Amniotic epithelial cell (primary cell): ENCODE results near the gene HHLA2.
A peak's percentile ranks its signal among the peaks of the same experiment; 100 is the strongest.

Experiments
- DNase-seq: peaks from one replicate; pipeline ENCODE4 v3.0.0-alpha.2; 2010; ENCODE audit warnings: low read depth

The HHLA2 gene

GRCh38 chr3:108300103-108300849 lies 3.9 kb downstream of the HHLA2 start:
- DNase-seq = no peak

- DNase-seq = no peak
Measured at GRCh38 chr3:108301695-108302404, 5.5 kb downstream of the HHLA2 start.

DNA sequence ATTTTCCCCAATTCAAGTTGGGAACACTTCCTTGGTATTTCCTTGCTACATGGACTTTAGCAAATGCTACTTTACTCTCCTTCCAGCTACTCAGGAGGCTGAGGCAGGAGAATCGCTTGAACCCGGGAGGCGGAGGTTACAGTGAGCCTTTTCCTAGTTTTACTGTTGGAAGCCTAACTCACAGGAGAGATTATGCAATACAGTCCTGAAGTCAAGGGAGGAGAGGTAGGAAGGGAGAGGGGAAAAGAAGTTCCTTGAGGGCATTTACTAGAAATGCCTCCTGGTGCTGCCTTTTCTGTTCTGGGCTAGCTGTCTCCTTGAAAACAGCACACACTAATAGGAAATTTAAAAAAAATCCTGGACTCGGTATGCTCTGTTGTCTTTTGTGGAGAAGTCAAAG lies 6.2 kb downstream of the HHLA2 start:
- DNase-seq = no peak

GRCh38 chr3:108305484-108306172 lies 9.3 kb downstream of the HHLA2 start:
- DNase-seq = no peak

GRCh38 chr3:108311797-108312196 lies 15.4 kb downstream of the HHLA2 start:
- peak; percentile 49 for DNase-seq

DNA sequence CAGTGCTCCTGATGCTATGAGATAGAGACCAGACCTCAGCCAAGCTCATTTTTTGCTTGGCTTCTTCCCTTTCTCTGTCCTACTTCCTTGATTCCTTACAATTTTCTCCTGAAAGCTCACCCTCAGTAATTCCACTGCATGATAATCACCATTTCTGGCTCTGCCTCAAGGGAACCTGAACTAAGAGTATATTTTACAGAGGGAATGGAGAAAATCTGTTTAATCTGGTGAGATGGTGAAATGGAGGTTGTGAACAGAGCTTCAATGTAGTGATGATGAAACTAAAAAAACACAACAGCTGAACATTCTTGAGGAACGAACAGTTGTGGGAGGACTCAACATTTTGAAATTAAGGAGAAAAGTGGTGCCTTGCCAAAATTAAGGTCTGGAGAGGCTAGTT lies 16.3 kb downstream of the HHLA2 start:
- DNase-seq = peak; percentile 11

- no peak for DNase-seq
Measured at GRCh38 chr3:108315767-108316301, 19.5 kb downstream of the HHLA2 start.

GRCh38 chr3:108319428-108320082 lies 23.2 kb downstream of the HHLA2 start:
- DNase-seq = no peak

DNA sequence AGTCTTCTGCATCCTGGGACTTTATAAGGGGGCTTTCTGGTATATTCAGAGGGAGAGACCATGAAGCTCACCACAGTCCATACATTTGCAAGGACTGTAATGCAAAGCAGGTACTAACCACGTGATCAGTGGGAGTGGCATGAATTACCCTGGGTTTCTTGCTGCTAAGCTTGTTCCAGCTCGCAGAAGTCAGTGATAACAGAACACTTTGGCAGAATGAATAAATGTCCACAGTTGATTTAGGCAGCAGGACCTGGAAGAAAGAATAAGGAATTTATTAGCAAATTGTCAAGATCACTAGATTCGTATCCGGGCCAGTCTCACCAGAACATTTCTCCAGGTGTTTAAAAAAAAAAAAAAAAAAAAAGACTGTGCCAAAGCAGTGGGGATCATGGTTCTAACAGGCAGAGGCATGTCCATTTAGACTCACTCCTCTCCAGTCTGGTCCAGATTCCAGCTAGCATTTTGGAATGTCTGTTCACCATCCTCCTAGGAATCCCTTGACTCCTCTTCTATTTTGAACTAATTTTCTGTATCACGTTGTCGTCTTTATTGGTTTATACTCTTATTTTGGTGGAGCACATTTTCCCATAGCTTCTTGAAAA lies 24.5 kb downstream of the HHLA2 start:
- DNase-seq = no peak

DNA sequence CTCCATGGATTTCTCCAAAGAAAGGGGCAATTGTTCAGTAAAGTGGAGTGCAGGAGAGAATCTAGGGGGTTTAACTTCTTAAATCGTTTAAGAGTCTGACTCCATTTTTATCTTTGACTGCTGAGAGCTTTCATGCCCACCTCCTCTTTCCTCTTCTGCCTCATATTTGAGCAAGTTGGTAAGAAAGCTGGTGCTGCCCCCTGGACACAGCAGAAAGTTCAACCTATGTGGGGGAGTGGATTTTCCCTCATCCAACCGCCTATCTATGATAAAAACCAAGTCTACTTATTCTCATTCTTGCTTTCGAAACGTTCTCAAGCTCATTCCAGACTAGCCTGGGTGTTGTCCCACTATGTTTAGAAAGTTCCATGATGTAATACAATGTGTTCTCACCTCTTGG lies 26.0 kb downstream of the HHLA2 start:
- DNase-seq = no peak

DNA sequence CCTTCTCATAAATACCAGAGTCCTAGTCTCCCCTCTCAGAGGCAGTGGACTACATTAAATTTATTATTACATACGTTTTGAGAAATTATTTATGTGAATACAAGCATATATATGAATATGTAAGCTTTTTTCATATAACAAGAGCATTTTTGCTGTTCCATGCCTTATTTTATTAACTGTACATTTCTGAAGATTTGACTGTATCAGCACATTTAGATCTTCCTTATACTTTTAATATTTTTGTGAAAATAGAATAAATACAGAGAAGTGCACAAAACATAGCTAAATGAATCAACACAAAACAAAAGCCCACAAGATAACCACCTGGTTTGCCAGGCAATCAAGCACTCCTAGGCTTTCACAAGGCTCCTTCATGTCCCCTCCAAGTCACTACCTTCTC lies 27.8 kb downstream of the HHLA2 start:
- DNase-seq = no peak

GRCh38 chr3:108327168-108327567 lies 30.8 kb downstream of the HHLA2 start:
- no peak for DNase-seq

DNA sequence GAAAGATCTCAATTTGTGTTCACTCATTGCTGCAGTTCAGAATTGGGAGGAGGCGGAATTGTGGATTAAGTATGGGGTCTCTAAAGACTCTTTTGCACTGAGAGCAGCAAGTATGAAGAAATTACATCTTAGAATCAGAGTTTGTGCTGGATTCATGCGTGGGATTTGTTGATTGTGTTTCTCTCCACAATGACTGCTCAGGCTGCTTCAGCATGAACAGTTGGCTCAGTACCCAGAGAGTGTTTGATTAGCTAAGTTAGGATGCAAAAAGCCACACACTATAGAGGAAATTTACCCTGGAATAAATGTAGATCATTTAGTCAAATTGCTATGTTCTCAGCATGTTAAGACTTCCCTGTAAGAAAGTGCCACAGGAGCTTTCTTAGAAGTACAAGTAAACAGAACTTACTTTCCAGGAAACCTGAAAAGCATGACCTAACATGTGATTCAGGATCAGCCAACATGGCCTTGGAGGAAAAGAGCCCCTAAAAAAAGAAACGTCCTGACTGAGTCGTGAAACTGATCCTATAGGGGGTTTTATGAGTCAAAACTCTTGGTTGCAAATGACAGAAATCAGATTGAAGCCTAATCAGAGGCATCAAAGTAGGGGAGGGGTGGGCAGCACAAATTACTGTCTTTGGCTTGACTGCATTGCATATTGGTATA lies 32.6 kb downstream of the HHLA2 start:
- no peak for DNase-seq

DNA sequence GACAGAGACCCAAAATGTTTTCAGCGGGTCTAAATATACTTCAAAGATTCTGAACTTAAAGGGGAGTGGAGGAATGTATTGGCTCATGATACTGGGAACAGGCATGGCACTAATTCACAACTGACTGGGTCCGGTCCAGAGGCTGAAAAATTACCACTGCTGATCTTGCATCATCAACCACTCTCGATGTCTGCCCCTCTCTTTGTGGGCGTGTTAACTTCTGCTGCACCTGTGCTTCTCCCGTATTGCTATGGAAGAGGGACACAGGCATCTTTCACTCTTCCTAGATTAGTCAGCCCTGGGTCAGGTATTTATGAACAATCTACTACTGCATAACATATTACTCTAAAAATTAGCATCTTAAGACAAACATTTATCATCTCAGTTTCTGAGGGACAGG lies 33.2 kb downstream of the HHLA2 start:
- no peak for DNase-seq

GRCh38 chr3:108329947-108330346 lies 33.6 kb downstream of the HHLA2 start:
- DNase-seq = no peak

DNA sequence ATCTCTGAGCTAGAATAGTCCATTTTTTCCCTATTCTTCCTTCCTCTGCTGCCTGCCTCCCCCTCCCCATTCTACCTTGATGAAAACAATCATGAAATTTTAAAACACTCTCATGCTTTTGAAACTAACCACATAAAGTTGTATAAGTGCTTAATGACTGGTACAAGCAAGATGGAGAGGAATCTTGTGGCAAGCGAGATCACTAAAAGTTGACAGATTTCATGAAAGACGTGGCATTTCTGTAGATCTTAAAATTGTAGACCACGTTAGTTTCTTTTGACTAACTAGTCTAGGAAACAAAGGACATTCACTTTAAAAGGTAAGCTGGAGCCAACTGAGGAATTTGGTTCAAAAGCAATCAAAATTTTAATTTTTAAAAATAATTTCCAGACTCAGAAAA lies 35.4 kb downstream of the HHLA2 start:
- DNase-seq = no peak

GRCh38 chr3:108333961-108334360 lies 37.6 kb downstream of the HHLA2 start:
- no peak for DNase-seq

DNA sequence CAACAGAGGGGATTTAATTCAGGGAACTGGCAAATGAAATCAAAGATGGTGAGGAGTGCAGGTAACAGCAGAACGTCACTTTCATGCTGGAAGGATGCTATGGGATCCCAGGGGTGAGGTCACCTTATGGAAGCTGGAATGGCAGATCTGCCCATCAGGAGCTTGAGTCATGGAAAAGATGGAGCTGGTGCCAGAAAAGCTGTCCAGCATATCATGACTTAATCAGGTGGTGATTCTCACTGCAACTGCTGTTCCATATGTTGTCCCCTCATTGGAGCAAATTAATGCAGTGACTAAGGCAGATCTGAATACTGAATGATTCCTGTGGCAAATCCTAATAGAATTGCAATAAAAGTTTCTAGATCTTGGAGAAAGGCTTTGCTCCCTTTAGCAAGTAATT lies 38.4 kb downstream of the HHLA2 start:
- DNase-seq = no peak

- DNase-seq = no peak
Measured at GRCh38 chr3:108338901-108339545, 42.7 kb downstream of the HHLA2 start.

DNA sequence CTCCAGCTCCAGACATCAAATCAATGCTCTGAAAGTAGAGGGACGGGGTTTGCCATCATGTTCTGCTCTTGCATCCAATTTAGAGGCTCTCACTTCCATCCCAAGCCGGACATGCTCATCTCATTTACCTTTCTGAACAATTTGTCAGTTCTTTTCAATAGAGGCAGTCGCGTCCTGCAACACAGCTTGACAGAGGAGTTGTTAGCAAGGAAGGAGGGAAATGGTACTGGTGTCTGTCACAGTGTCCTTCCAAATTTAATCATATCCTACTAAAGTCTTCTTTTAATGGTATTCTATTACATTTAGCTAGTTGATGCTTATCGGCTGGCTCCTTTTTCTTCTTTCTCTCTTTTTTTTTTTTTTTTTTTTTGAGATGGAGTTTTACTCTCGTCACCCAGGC lies 45.6 kb downstream of the HHLA2 start:
- no peak for DNase-seq
